A549 (cell line): ENCODE results near the gene GPR158. TPM values are rescaled to one million over a fixed set of nuclear protein-coding genes. Genes with fewer than 3 reads are reported as not detected.

Experiments
- ATAC-seq, 2 experiments: fragments of 200-7000 bp in 1 of 2; fragments of >200 bp in 1 of 2; cut with Nextera tagmentation in 1 of 2; cut with Tn5 transposase in 1 of 2; 3 replicates each; pipeline versions ENCODE4 v1.8.0 to v1.9.1; 2018 to 2020; ENCODE audit warnings: mild to moderate bottlenecking in 1 of 2, moderate library complexity in 1 of 2
- CTCF ChIA-PET: fragments of 300-600 bp; sonication (Branson Sonifier 250); formaldehyde crosslinking; extraction: SDS; loops from one replicate; lab custom pipeline; 2021; ENCODE audit warnings: antibody characterized with exemption, inconsistent platforms; lab: Yijun Ruan, JAX
- POLR2A ChIA-PET: fragments of 350-600 bp; formaldehyde crosslinking; extraction: SDS; loops from one replicate; lab custom pipeline; 2021; ENCODE audit warnings: antibody characterized with exemption, inconsistent platforms; lab: Yijun Ruan, JAX
- DNase-seq, 2 experiments: peaks; one replicate each; pipeline versions ENCODE4 v3.0.0 to v3.0.0-alpha.2; 2011 to 2016; ENCODE audit warnings: low read depth in 1 of 2, low spot score in 1 of 2
- FAIRE-seq: peaks from 2 replicates; lab custom pipeline; 2011; peaks lifted over from hg19 to GRCh38; lab: Jason Lieb, UNC
- H3K27ac ChIP-seq, 2 experiments: fragments of >200 bp; sonication (Bioruptor Twin); formaldehyde crosslinking; 3 replicates each; pipeline ENCODE4 v1.5.1; 2016 to 2017
- H3K4me1 ChIP-seq: fragments of >200 bp; sonication (Bioruptor Twin); formaldehyde crosslinking; 3 replicates; pipeline ENCODE4 v1.6.1; 2016
- H3K4me2 ChIP-seq: fragments of >200 bp; sonication (Bioruptor Twin); formaldehyde crosslinking; 3 replicates; pipeline ENCODE4 v1.6.1; 2016
- H3K4me3 ChIP-seq: fragments of >200 bp; sonication (Bioruptor Twin); formaldehyde crosslinking; 3 replicates; pipeline ENCODE4 v1.5.1; 2016
- H3K9me3 ChIP-seq: fragments of >200 bp; sonication (Bioruptor Twin); formaldehyde crosslinking; 3 replicates; pipeline ENCODE4 v1.6.1; 2016
- BHLHE40 ChIP-seq: IDR thresholded peaks from 2 replicates; pipeline ENCODE4 v1.6.1; 2012; ENCODE audit warnings: low read depth, low read length, inconsistent platforms
- CBX2 ChIP-seq: fragments of 200-600 bp; sonication (generic); IDR thresholded peaks from 2 replicates; pipeline ENCODE4 v1.6.1; 2016; ENCODE audit warnings: low read depth, mild to moderate bottlenecking, borderline replicate concordance
- CHD2 ChIP-seq: fragments of 150-350 bp; IDR thresholded peaks from 2 replicates; pipeline ENCODE4 v1.6.1; 2014; ENCODE audit warnings: low read length; ENCODE audit not compliant: partially characterized antibody
- CHD4 ChIP-seq: fragments of 200-600 bp; sonication (generic); IDR thresholded peaks from 2 replicates; pipeline ENCODE4 v1.6.1; 2016; ENCODE audit warnings: antibody characterized with exemption, mild to moderate bottlenecking, borderline replicate concordance
- EHF ChIP-seq: fragments of 250-450 bp; sonication (Bioruptor Pico); IDR thresholded peaks from 2 replicates; pipeline ENCODE4 v1.5.0; 2020; ENCODE audit warnings: mild to moderate bottlenecking
- ESRRA ChIP-seq: fragments of 150-350 bp; IDR thresholded peaks from 2 replicates; pipeline ENCODE4 v1.6.1; 2014; ENCODE audit warnings: mild to moderate bottlenecking, low read length, borderline replicate concordance
- FOSB ChIP-seq: fragments of 250-450 bp; sonication (Bioruptor Pico); IDR thresholded peaks from 2 replicates; pipeline ENCODE4 v1.5.0; 2020; ENCODE audit warnings: mild to moderate bottlenecking, moderate library complexity
- FOSL2 ChIP-seq, 2 experiments: fragments of 450-650 bp in 1 of 2; fragments of >200 bp in 1 of 2; sonication (Bioruptor Twin) in 1 of 2; formaldehyde crosslinking; IDR thresholded peaks; 2 replicates each; pipeline versions ENCODE4 v1.5.0 to v1.6.1; 2016 to 2020; ENCODE audit warnings: mild to moderate bottlenecking in 1 of 2, moderate library complexity in 1 of 2
- HDAC2 ChIP-seq: fragments of 200-600 bp; sonication (generic); IDR thresholded peaks from 2 replicates; pipeline ENCODE4 v1.6.1; 2016
- HES2 ChIP-seq: fragments of >200 bp; sonication (Bioruptor Twin); formaldehyde crosslinking; IDR thresholded peaks from 2 replicates; pipeline ENCODE4 v1.6.1; 2016
- HEYL ChIP-seq: fragments of 250-450 bp; sonication (Bioruptor Pico); IDR thresholded peaks from 2 replicates; pipeline ENCODE4 v1.8.0; 2021; ENCODE audit warnings: mild to moderate bottlenecking, moderate library complexity
- HOXB13 ChIP-seq: fragments of 250-450 bp; sonication (Bioruptor Pico); IDR thresholded peaks from 2 replicates; pipeline ENCODE4 v1.5.0; 2020; ENCODE audit warnings: low read depth, mild to moderate bottlenecking, moderate library complexity
- JUN ChIP-seq, 2 experiments: fragments of >200 bp; sonication (Bioruptor Twin); formaldehyde crosslinking; IDR thresholded peaks; 2 replicates in 1 of 2; 3 replicates in 1 of 2; pipeline ENCODE4 v1.6.1; 2016 to 2017
- JUNB ChIP-seq: fragments of >200 bp; sonication (Bioruptor Twin); formaldehyde crosslinking; IDR thresholded peaks from 2 replicates; pipeline ENCODE4 v1.6.1; 2016
- KDM1A ChIP-seq: fragments of 200-600 bp; sonication (generic); IDR thresholded peaks from 2 replicates; pipeline ENCODE4 v1.6.1; 2016; ENCODE audit warnings: low read depth, mild to moderate bottlenecking
- MAZ ChIP-seq: fragments of 150-350 bp; IDR thresholded peaks from 2 replicates; pipeline ENCODE4 v1.6.1; 2014; ENCODE audit warnings: antibody characterized with exemption, low read depth, low read length, borderline replicate concordance
- MYC ChIP-seq: IDR thresholded peaks from 2 replicates; pipeline ENCODE4 v1.6.1; 2012; ENCODE audit warnings: mild to moderate bottlenecking, inconsistent platforms, low read length, improper control_type of control experiment, borderline replicate concordance
- NPAS2 ChIP-seq: fragments of 250-450 bp; sonication (Bioruptor Pico); IDR thresholded peaks from 2 replicates; pipeline ENCODE4 v1.8.0; 2022; ENCODE audit warnings: mild to moderate bottlenecking, moderate library complexity, borderline replicate concordance
- NR3C1 ChIP-seq: fragments of >200 bp; sonication (Bioruptor Twin); formaldehyde crosslinking; IDR thresholded peaks from 3 replicates; pipeline ENCODE4 v1.6.1; 2017
- PBX3 ChIP-seq: IDR thresholded peaks from 2 replicates; pipeline ENCODE4 v1.6.1; 2012
- POLR2A ChIP-seq: IDR thresholded peaks from 2 replicates; pipeline ENCODE4 v1.6.1; 2012; ENCODE audit warnings: mild to moderate bottlenecking, low read length
- RAD21 ChIP-seq, 2 experiments: fragments of >200 bp in 1 of 2; sonication (Bioruptor Twin) in 1 of 2; formaldehyde crosslinking in 1 of 2; IDR thresholded peaks in 1 of 2; conservative IDR thresholded peaks in 1 of 2; 2 replicates in 1 of 2; 3 replicates in 1 of 2; pipeline ENCODE4 v1.6.1; 2012 to 2018; ENCODE audit warnings: inconsistent platforms in 1 of 2
- RNF2 ChIP-seq: fragments of 200-600 bp; sonication (generic); IDR thresholded peaks from 2 replicates; pipeline ENCODE4 v1.6.1; 2016; ENCODE audit warnings: low read depth, mild to moderate bottlenecking, antibody characterized with exemption, moderate library complexity, borderline replicate concordance
- SREBF2 ChIP-seq: fragments of 450-650 bp; IDR thresholded peaks from 2 replicates; pipeline ENCODE4 v1.6.1; 2014; ENCODE audit warnings: mild to moderate bottlenecking, moderate library complexity
- USF2 ChIP-seq: fragments of 450-650 bp; IDR thresholded peaks from 2 replicates; pipeline ENCODE4 v1.6.1; 2014; ENCODE audit warnings: antibody characterized with exemption
- ZFP36 ChIP-seq: fragments of 450-650 bp; IDR thresholded peaks from 2 replicates; pipeline ENCODE4 v1.6.1; 2014; ENCODE audit warnings: borderline replicate concordance; ENCODE audit not compliant: partially characterized antibody
- ZNF302 ChIP-seq: fragments of 250-450 bp; sonication (Bioruptor Pico); IDR thresholded peaks from 2 replicates; pipeline ENCODE4 v1.9.0; 2021; ENCODE audit warnings: inconsistent platforms, mild to moderate bottlenecking, moderate library complexity
- ZSCAN20 ChIP-seq: fragments of 250-450 bp; sonication (Bioruptor Pico); IDR thresholded peaks from 2 replicates; pipeline ENCODE4 v1.8.0; 2022; ENCODE audit warnings: mild to moderate bottlenecking, moderate library complexity
- WGBS: methylation state at CpG from one replicate; pipeline ENCODE4 v1.1.6; 2017; ENCODE audit errors: missing lambda C conversion rate; 5-methylcytosine and 5-hydroxymethylcytosine counted together
- polyA plus RNA-seq, 4 experiments: library from polyadenylated mRNA; depleted of rRNA in 3 of 4; stranded (reverse); fragments of >200 nt; fragmentation: RNase III in 1 of 4; extraction: RNeasy Plus Mini Kit Qiagen cat#74134 plus additional on column Dnase treatment in 1 of 4; gene quantifications; 2 replicates in 3 of 4; 3 replicates in 1 of 4; pipeline ENCODE4 v1.2.3, GENCODE V29; 2011 to 2017

The GPR158 gene
- polyA plus RNA-seq, 2 of the 4 experiments (the other 2 are of a cell fraction), result 0.01 to 0.03 TPM

GRCh38 chr10:25338271-25338670, 163.5 kb downstream of the GPR158 start:
- ATAC-seq (no peak), DNase-seq (no peak), FAIRE-seq (no peak)
- POLR2A ChIA-PET, result no interaction called here
- Histone ChIP-seq H3K4me1 (no peaks in the 10 kb centered on the region), H3K4me3 (no peak overlapping the region), H3K9me3 (no peaks in the 10 kb centered on the region), H3K27ac (no peak overlapping the region), H3K4me2 (no peak overlapping the region)
- TF ChIP-seq MYC, result no peak
- TF ChIP-seq ZNF302 (CRISPR knock-in tag), result no peak
- no peak for TF ChIP-seq CBX2
- no peak for TF ChIP-seq ZSCAN20 (CRISPR knock-in tag)
- TF ChIP-seq CHD4, result no peak
- no peak for TF ChIP-seq USF2
- no peak for TF ChIP-seq HDAC2
- TF ChIP-seq NPAS2 (CRISPR knock-in tag), result no peak
- TF ChIP-seq POLR2A, result no peak
- TF ChIP-seq EHF, result no peak
- TF ChIP-seq HES2, result no peak
- no peak for TF ChIP-seq KDM1A
- TF ChIP-seq SREBF2, result no peak
- no peak for TF ChIP-seq HOXB13
- no peak for TF ChIP-seq JUNB
- no peak for TF ChIP-seq BHLHE40
- no peak for TF ChIP-seq CHD2
- TF ChIP-seq RNF2, result no peak
- TF ChIP-seq ZFP36, result no peak
- TF ChIP-seq NR3C1, result no peak
- 56% methylated on average over 12 of the region's 12 CpGs for WGBS
- CTCF ChIA-PET, result interaction anchor here (0.6 kb wide), 1 partner anchor 145 kb away, joined by 3 read pairs; no protein-coding TSS in a partner anchor

- FAIRE-seq (no peak), ATAC-seq (no peak), DNase-seq (no peak)
- Histone ChIP-seq H3K27ac (no peak overlapping the region), H3K9me3 (no peaks in the 10 kb centered on the region), H3K4me2 (no peak overlapping the region), H3K4me1 (no peaks in the 10 kb centered on the region), H3K4me3 (no peak overlapping the region)
- no peak for TF ChIP-seq ZNF302 (CRISPR knock-in tag)
- TF ChIP-seq PBX3, result no peak
- no peak for TF ChIP-seq MYC
- TF ChIP-seq ESRRA, result no peak
- no peak for TF ChIP-seq USF2
- TF ChIP-seq CHD2, result no peak
- no peak for TF ChIP-seq FOSL2 (IDR thresholded peaks at IDR 0.05)
- TF ChIP-seq FOSL2 (CRISPR knock-in tag; IDR thresholded peaks at IDR 0.05), result no peak
- TF ChIP-seq HEYL (CRISPR knock-in tag), result no peak
- TF ChIP-seq MAZ, result no peak
- TF ChIP-seq JUN (IDR thresholded peaks at IDR 0.05), result no peak
- TF ChIP-seq POLR2A, result no peak
- TF ChIP-seq FOSB (CRISPR knock-in tag), result no peak
- no peak for TF ChIP-seq RNF2
- no peak for TF ChIP-seq RAD21 (conservative IDR thresholded peaks at IDR 0.05 in 1 of 2, IDR thresholded peaks at IDR 0.05 in 1 of 2)
- 15% methylated on average over 1 of the region's 1 CpG for WGBS
- POLR2A ChIA-PET, result no interaction called here
- CTCF ChIA-PET, result no interaction called here
Observed at GRCh38 chr10:25339966-25340365, 165.2 kb downstream of the GPR158 start.
